Activated B cell treated with CpG ODN at 0.5 μM for 24 hours (primary cell): ENCODE results near the gene ANKS1B. TPM values are rescaled to one million over a fixed set of nuclear protein-coding genes. Genes with fewer than 3 reads are reported as not detected.
A peak's percentile ranks its signal among the peaks of the same experiment; 100 is the strongest.

Source experiments
- ATAC-seq: fragments of 200-7000 bp; cut with Tn5 transposase; one replicate; pipeline ENCODE4 v1.10.0; 2021; ENCODE audit warnings: low read depth, mild to moderate bottlenecking, moderate library complexity
- CTCF ChIA-PET: fragments of 350-600 bp; sonication (Branson Sonifier 250); formaldehyde crosslinking; loops from one replicate; lab custom pipeline; 2021; ENCODE audit warnings: antibody characterized with exemption; lab: Charles Lee
- POLR2A ChIA-PET: fragments of 350-600 bp; sonication (Branson Sonifier 250); formaldehyde crosslinking; loops from one replicate; lab custom pipeline; 2021; ENCODE audit warnings: antibody characterized with exemption; lab: Charles Lee
- DNase-seq: peaks from one replicate; pipeline ENCODE4 v3.0.0; 2022
- H3K27ac Mint-ChIP-seq: one replicate; pipeline ENCODE4 v1.8.0; 2020; ENCODE audit warnings: mixed read lengths
- H3K27me3 Mint-ChIP-seq: one replicate; pipeline ENCODE4 v1.8.0; 2021; ENCODE audit warnings: mixed read lengths
- H3K36me3 Mint-ChIP-seq: one replicate; pipeline ENCODE4 v1.8.0; 2021; ENCODE audit warnings: low read depth, mixed read lengths
- H3K4me1 Mint-ChIP-seq: one replicate; pipeline ENCODE4 v1.8.0; 2021; ENCODE audit warnings: mixed read lengths
- H3K4me3 Mint-ChIP-seq: one replicate; pipeline ENCODE4 v1.8.0; 2020; ENCODE audit warnings: mild to moderate bottlenecking, mixed read lengths
- H3K9me3 Mint-ChIP-seq: one replicate; pipeline ENCODE4 v1.8.0; 2020; ENCODE audit warnings: mixed read lengths
- CTCF ChIP-seq: fragments of 200-600 bp; IDR thresholded peaks from one replicate; pipeline ENCODE4 v1.8.0; 2022; ENCODE audit warnings: antibody characterized with exemption, mild to moderate bottlenecking
- intact Hi-C: fragments of 100-400 bp; cut with micrococcal nuclease; formaldehyde crosslinking; loops from one replicate; pipeline ENCODE4 v1.15.1; 2024
- total RNA-seq: library from RNA; stranded (reverse); gene quantifications from 2 replicates; pipeline ENCODE4 v1.2.3, GENCODE V29; 2022

ANKS1B gene
- total RNA-seq, 1 donor from 2014 or later, result not detected

GRCh38 chr12:98750511-98750910 lies 1234.2 kb downstream of the ANKS1B start:
- H3K4me3 Mint-ChIP-seq, result no peak overlapping the region
- POLR2A ChIA-PET, result no interaction called here
- CTCF ChIA-PET, result no interaction called here
- DNase-seq, result no peak
- intact Hi-C loops, result no loop called here
- no peak for TF ChIP-seq CTCF
- H3K27ac Mint-ChIP-seq, result no peak overlapping the region
- no peak for ATAC-seq
- no peaks in the 10 kb centered on the region for H3K9me3 Mint-ChIP-seq
- peaks cover 34% of the 10 kb centered on the region for H3K27me3 Mint-ChIP-seq
- peaks cover 7% of the 10 kb centered on the region for H3K4me1 Mint-ChIP-seq
- H3K36me3 Mint-ChIP-seq, result no peaks in the 10 kb centered on the region

- DNase-seq, result no peak
- no peaks in the 10 kb centered on the region for H3K9me3 Mint-ChIP-seq
- CTCF ChIA-PET, result no interaction called here
- TF ChIP-seq CTCF, result no peak
- no peak overlapping the region for H3K4me3 Mint-ChIP-seq
- no peak overlapping the region for H3K27ac Mint-ChIP-seq
- intact Hi-C loops, result no loop called here
- H3K4me1 Mint-ChIP-seq, result peaks cover 7% of the 10 kb centered on the region
- peaks cover 35% of the 10 kb centered on the region for H3K27me3 Mint-ChIP-seq
- no peak for ATAC-seq
- no peaks in the 10 kb centered on the region for H3K36me3 Mint-ChIP-seq
- POLR2A ChIA-PET, result no interaction called here
Observed at GRCh38 chr12:98748463-98748862, 1236.3 kb downstream of the ANKS1B start.

GRCh38 chr12:98745578-98746391 lies 1239.0 kb downstream of the ANKS1B start:
- CTCF ChIA-PET, result no interaction called here
- POLR2A ChIA-PET, result no interaction called here
- H3K27ac Mint-ChIP-seq, result no peak overlapping the region

GRCh38 chr12:98744680-98745079 lies 1240.1 kb downstream of the ANKS1B start:
- H3K27ac Mint-ChIP-seq, result no peak overlapping the region
- intact Hi-C loops, result loop anchor here (5.0 kb wide), 1 partner anchor 177 kb away; no protein-coding TSS in a partner anchor
- ATAC-seq (no peak), DNase-seq (no peak)
- no peaks in the 10 kb centered on the region for H3K36me3 Mint-ChIP-seq
- POLR2A ChIA-PET, result no interaction called here
- no peak overlapping the region for H3K4me3 Mint-ChIP-seq
- CTCF ChIA-PET, result no interaction called here
- H3K9me3 Mint-ChIP-seq, result no peaks in the 10 kb centered on the region
- H3K27me3 Mint-ChIP-seq, result peaks cover 35% of the 10 kb centered on the region
- no peak for TF ChIP-seq CTCF
- H3K4me1 Mint-ChIP-seq, result peaks cover 7% of the 10 kb centered on the region

More at GRCh38 chr12:98745578-98746391, 1239.0 kb downstream of the ANKS1B start:
- no peaks in the 10 kb centered on the region for H3K9me3 Mint-ChIP-seq
- H3K36me3 Mint-ChIP-seq, result no peaks in the 10 kb centered on the region
- H3K4me3 Mint-ChIP-seq, result peak overlapping the region; percentile 70
- ATAC-seq (peak; percentile 28), DNase-seq (no peak)
- TF ChIP-seq CTCF, result no peak
- H3K4me1 Mint-ChIP-seq, result peaks cover 7% of the 10 kb centered on the region
- intact Hi-C loops, result no loop called here
- peaks cover 40% of the 10 kb centered on the region for H3K27me3 Mint-ChIP-seq

GRCh38 chr12:98743362-98743953 lies 1241.3 kb downstream of the ANKS1B start:
- ChIA-PET POLR2A (no interaction called here), CTCF (interaction anchor here (0.8 to 1.2 kb wide), 2 partner anchors 15 to 180 kb away, joined by 3 read pairs; no protein-coding TSS in a partner anchor)
- DNase-seq, result no peak
- no peaks in the 10 kb centered on the region for H3K36me3 Mint-ChIP-seq
- no peak overlapping the region for H3K4me3 Mint-ChIP-seq
- ATAC-seq, result no peak
- H3K4me1 Mint-ChIP-seq, result peaks cover 7% of the 10 kb centered on the region
- no peak for TF ChIP-seq CTCF
- H3K9me3 Mint-ChIP-seq, result no peaks in the 10 kb centered on the region
- intact Hi-C loops, result loop anchor here (5.0 kb wide), 1 partner anchor 176 kb away; no protein-coding TSS in a partner anchor
- peaks cover 26% of the 10 kb centered on the region for H3K27me3 Mint-ChIP-seq
- H3K27ac Mint-ChIP-seq, result no peak overlapping the region
